ENCODE data around the gene OCEL1. TPM values are rescaled to one million over a fixed set of nuclear protein-coding genes. Genes with fewer than 3 reads are reported as not detected.

OCEL1 gene
- total and polyA plus RNA-seq, 2 of the 13 experiments (the other 11 are each of a cell fraction or from before 2014, with no cell fraction given): 10.6 to 17.2 TPM

- no peak for TF ChIP-seq ZNF318 (CRISPR knock-in tag; IDR thresholded peaks at IDR 0.05)
- no peak for TF ChIP-seq ZNF543 (CRISPR knock-in tag; IDR thresholded peaks at IDR 0.05)
- TF ChIP-seq YEATS4 (CRISPR knock-in tag; IDR thresholded peaks at IDR 0.05; ENCODE audit: borderline replicate concordance): no peak; the same call in 1 of the 2 replicates
- 0 out of 2 replicates have a peak, but pooled peaks have one; percentile 29 for TF ChIP-seq TOPORS (CRISPR knock-in tag; IDR thresholded peaks at IDR 0.05)
- no peak for TF ChIP-seq CBX1 (IDR thresholded peaks at IDR 0.05; ENCODE audit: low read depth)
- TF ChIP-seq ZNF879 (CRISPR knock-in tag; IDR thresholded peaks at IDR 0.05): no peak
- no peak for TF ChIP-seq EHMT2 (IDR thresholded peaks at IDR 0.05; ENCODE audit: borderline replicate concordance, low read depth, low read length)
- 0 out of 2 replicates have a peak, but pooled peaks have one; percentile 28 for TF ChIP-seq ZBTB3 (CRISPR knock-in tag; IDR thresholded peaks at IDR 0.05; ENCODE audit: borderline replicate concordance, low read depth)
- no peak for TF ChIP-seq CBX5 (CRISPR knock-in tag; IDR thresholded peaks at IDR 0.05; ENCODE audit: borderline replicate concordance)
- no peak for TF ChIP-seq IKZF1 (IDR thresholded peaks at IDR 0.05)
- no peak for TF ChIP-seq ZNF367 (CRISPR knock-in tag; IDR thresholded peaks at IDR 0.05; ENCODE audit: borderline replicate concordance)
- TF ChIP-seq FOXO1 (CRISPR knock-in tag; IDR thresholded peaks at IDR 0.05): no peak
- TF ChIP-seq KDM2A (CRISPR knock-in tag; IDR thresholded peaks at IDR 0.05; ENCODE audit: borderline replicate concordance, low read depth): peak; percentile 67; the same call in 1 of the 2 replicates
- TF ChIP-seq ZNF331 (CRISPR knock-in tag; IDR thresholded peaks at IDR 0.05): no peak; the same call in 1 of the 2 replicates
- TF ChIP-seq ZNF572 (CRISPR knock-in tag; IDR thresholded peaks at IDR 0.05): no peak
- TF ChIP-seq TEF (CRISPR knock-in tag; IDR thresholded peaks at IDR 0.05): no peak
- no peak for TF ChIP-seq ZNF546 (CRISPR knock-in tag; conservative IDR thresholded peaks at IDR 0.05)
- no peak for TF ChIP-seq AGO2 (optimal IDR thresholded peaks at IDR 0.05; ENCODE audit: low read depth, low read length)
- TF ChIP-seq CBFB (CRISPR knock-in tag; IDR thresholded peaks at IDR 0.05): no peak
- TF ChIP-seq GTF3A (CRISPR knock-in tag; conservative IDR thresholded peaks at IDR 0.05): no peak
- TF ChIP-seq ZNF451 (CRISPR knock-in tag; IDR thresholded peaks at IDR 0.05): no peak
Observed at GRCh38 chr19:17266975-17267788, 41.2 kb downstream of the OCEL1 start, which contains the start of gene BABAM1 (continued).

Measured in HepG2 (cell line).